GM23338 (cell line): Measurements from ENCODE around the gene MRPS7. TPM values are rescaled to one million over a fixed set of nuclear protein-coding genes. Genes with fewer than 3 reads are reported as not detected.
A peak's percentile ranks its signal among the peaks of the same experiment; 100 is the strongest.

Source experiments
- ATAC-seq: fragments of 200-7000 bp; cut with Tn5 transposase; 3 replicates; pipeline ENCODE4 v1.9.1; 2020
- DNase-seq: peaks from one replicate; pipeline ENCODE4 v3.0.0-alpha.2; 2015; ENCODE audit warnings: low spot score
- H2AFZ ChIP-seq: fragments of 200-600 bp; sonication (generic); 2 replicates; pipeline ENCODE4 v1.8.0; 2016; ENCODE audit warnings: antibody characterized with exemption, mild to moderate bottlenecking, moderate library complexity
- H3F3A ChIP-seq: fragments of 200-600 bp; sonication (generic); replicated peaks from 2 replicates; pipeline ENCODE4 v1.8.0; 2017; ENCODE audit warnings: antibody characterized with exemption, mixed run types, low read depth
- H3K27ac ChIP-seq: fragments of 200-600 bp; sonication (generic); 2 replicates; pipeline ENCODE4 v1.6.1; 2016; ENCODE audit warnings: low read depth
- H3K27me3 ChIP-seq: fragments of 200-600 bp; sonication (generic); 2 replicates; pipeline ENCODE4 v1.8.0; 2016; ENCODE audit warnings: mild to moderate bottlenecking, mixed run types, moderate library complexity; ENCODE audit not compliant: insufficient read depth
- H3K36me3 ChIP-seq: fragments of 200-600 bp; sonication (generic); 2 replicates; pipeline ENCODE4 v1.8.0; 2016; ENCODE audit warnings: mild to moderate bottlenecking; ENCODE audit not compliant: insufficient read depth
- H3K4me1 ChIP-seq: fragments of 200-600 bp; sonication (generic); 2 replicates; pipeline ENCODE4 v1.8.0; 2016; ENCODE audit warnings: mild to moderate bottlenecking, moderate library complexity; ENCODE audit not compliant: insufficient read depth
- H3K4me2 ChIP-seq: fragments of 200-600 bp; sonication (generic); 2 replicates; pipeline ENCODE4 v1.7.1; 2017; ENCODE audit warnings: mixed run types
- H3K4me3 ChIP-seq: fragments of 200-600 bp; sonication (generic); 2 replicates; pipeline ENCODE4 v1.6.1; 2016; ENCODE audit warnings: mixed run types
- H3K79me2 ChIP-seq: fragments of 200-600 bp; sonication (generic); replicated peaks from 2 replicates; pipeline ENCODE4 v1.8.0; 2017; ENCODE audit warnings: mild to moderate bottlenecking; ENCODE audit not compliant: insufficient read depth
- H3K9me2 ChIP-seq: fragments of 200-600 bp; sonication (generic); 2 replicates; pipeline ENCODE4 v1.8.0; 2017; ENCODE audit not compliant: insufficient read depth
- H4K20me1 ChIP-seq: fragments of 200-600 bp; sonication (generic); replicated peaks from 2 replicates; pipeline ENCODE4 v1.8.0; 2017; ENCODE audit warnings: mild to moderate bottlenecking; ENCODE audit not compliant: insufficient read depth
- H3K27ac Mint-ChIP-seq: 2 replicates; pipeline ENCODE4 v1.8.0; 2020; ENCODE audit warnings: inconsistent platforms, mild to moderate bottlenecking, moderate library complexity, mixed read lengths
- H3K27me3 Mint-ChIP-seq: 3 replicates; pipeline ENCODE4 v1.8.0; 2022; ENCODE audit warnings: low read depth, mild to moderate bottlenecking, moderate library complexity, mixed read lengths, inconsistent platforms; ENCODE audit not compliant: insufficient read depth, poor library complexity
- H3K36me3 Mint-ChIP-seq: 3 replicates; pipeline ENCODE4 v1.8.0; 2021; ENCODE audit warnings: low read depth, mild to moderate bottlenecking, inconsistent platforms, moderate library complexity, mixed read lengths
- H3K4me1 Mint-ChIP-seq: 3 replicates; pipeline ENCODE4 v1.8.0; 2020; ENCODE audit warnings: mild to moderate bottlenecking, inconsistent platforms, mixed read lengths
- H3K4me3 Mint-ChIP-seq: 3 replicates; pipeline ENCODE4 v1.8.0; 2021; ENCODE audit warnings: moderate library complexity, mild to moderate bottlenecking, inconsistent platforms, mixed read lengths
- H3K9me3 Mint-ChIP-seq: 3 replicates; pipeline ENCODE4 v1.8.0; 2020; ENCODE audit warnings: moderate library complexity, mild to moderate bottlenecking, inconsistent platforms, mixed read lengths
- CREB1 ChIP-seq: fragments of 250-450 bp; sonication (Bioruptor Pico); IDR thresholded peaks from 2 replicates; pipeline ENCODE4 v1.5.0; 2020; ENCODE audit warnings: low read depth, mild to moderate bottlenecking, moderate library complexity
- CTCF ChIP-seq, 2 experiments: fragments of 200-600 bp in 1 of 2; sonication (generic) in 1 of 2; conservative IDR thresholded peaks; 2 replicates each; pipeline versions ENCODE4 v1.5.1 to v1.6.1; 2016 to 2017; ENCODE audit warnings: antibody characterized with exemption in 2 of 2, low read depth in 2 of 2, mild to moderate bottlenecking in 2 of 2, moderate library complexity in 1 of 2
- ETS1 ChIP-seq: IDR thresholded peaks from 2 replicates; pipeline ENCODE4 v1.6.1; 2016; ENCODE audit warnings: antibody characterized with exemption
- EZH2 ChIP-seq: fragments of 200-600 bp; sonication (generic); IDR thresholded peaks from one replicate; pipeline ENCODE4 v1.8.0; 2017; ENCODE audit warnings: antibody characterized with exemption, mild to moderate bottlenecking, low read depth; ENCODE audit not compliant: unreplicated experiment
- EZH2phosphoT487 ChIP-seq: fragments of 200-600 bp; sonication (generic); IDR thresholded peaks from one replicate; pipeline ENCODE4 v1.8.1; 2018; ENCODE audit warnings: antibody characterized with exemption; ENCODE audit not compliant: unreplicated experiment
- JUNB ChIP-seq: IDR thresholded peaks from one replicate; pipeline ENCODE4 v1.6.1; 2016; ENCODE audit warnings: antibody characterized with exemption; ENCODE audit not compliant: unreplicated experiment
- NANOG ChIP-seq: IDR thresholded peaks from 2 replicates; pipeline ENCODE4 v1.6.1; 2016; ENCODE audit warnings: antibody characterized with exemption, borderline replicate concordance
- POLR2AphosphoS5 ChIP-seq: IDR thresholded peaks from 2 replicates; pipeline ENCODE4 v1.6.1; 2016; ENCODE audit warnings: antibody characterized with exemption, low read depth
- REST ChIP-seq: IDR thresholded peaks from one replicate; pipeline ENCODE4 v1.6.1; 2018; ENCODE audit warnings: antibody characterized with exemption; ENCODE audit not compliant: unreplicated experiment
- STAT1 ChIP-seq: IDR thresholded peaks from one replicate; pipeline ENCODE4 v1.6.1; 2016; ENCODE audit warnings: antibody characterized with exemption; ENCODE audit not compliant: unreplicated experiment
- ZNF114 ChIP-seq: fragments of 250-450 bp; sonication (Bioruptor Pico); IDR thresholded peaks from 2 replicates; pipeline ENCODE4 v1.5.0; 2020; ENCODE audit warnings: mild to moderate bottlenecking, moderate library complexity
- polyA plus RNA-seq: library from polyadenylated mRNA; unstranded; fragments of >200 nt; fragmentation: Nextera tagmentation; extraction: Ambion mirVana; gene quantifications from 2 replicates; pipeline ENCODE4 v1.2.1, GENCODE V29; 2016
- total RNA-seq: library from RNA; depleted of rRNA; stranded (reverse); fragments of >200 nt; shearing (Covaris generic); gene quantifications from 2 replicates; pipeline ENCODE4 v1.2.3, GENCODE V29; 2014

Gene MRPS7
- total and polyA plus RNA-seq, 2 experiments from 2014 or later = 60.6 to 114 TPM

GRCh38 chr17:75238684-75239191, 22.9 kb upstream of the MRPS7 start:
- ATAC-seq (peak; percentile 67), DNase-seq (peak; percentile 88)
- Histone ChIP-seq H3K4me3 (no peak overlapping the region), H4K20me1 (peaks cover 4% of the 10 kb centered on the region; the same call in 1 of the 2 replicates), H3K27ac (no peak overlapping the region), H3K4me1 (no peaks in the 10 kb centered on the region), H2AFZ (no peak overlapping the region), H3F3A (peaks cover 39% of the 10 kb centered on the region), H3K27me3 (no peaks in the 10 kb centered on the region), H3K79me2 (no peaks in the 10 kb centered on the region), H3K4me2 (no peak overlapping the region), H3K9me2 (no peaks in the 10 kb centered on the region), H3K36me3 (peaks cover 24% of the 10 kb centered on the region)
- Mint-ChIP-seq H3K36me3 (peaks cover 88% of the 10 kb centered on the region), H3K4me1 (peaks cover 10% of the 10 kb centered on the region; the same call in 2 of the 3 replicates), H3K27ac (no peak overlapping the region; the same call in 1 of the 2 replicates), H3K9me3 (no peaks in the 10 kb centered on the region), H3K27me3 (peaks cover 28% of the 10 kb centered on the region), H3K4me3 (no peak overlapping the region)
- TF ChIP-seq EZH2phosphoT487 = no peak
- no peak for TF ChIP-seq ZNF114 (CRISPR knock-in tag)
- peak; percentile 81 to 94 for TF ChIP-seq CTCF (conservative IDR thresholded peaks at IDR 0.05; ENCODE audit: low read depth in 2 of 2)
- no peak for TF ChIP-seq ETS1
- TF ChIP-seq POLR2AphosphoS5 = peak; percentile 35; the same call in 1 of the 2 replicates

GRCh38 chr17:75239214-75239613, 22.5 kb upstream of the MRPS7 start:
- Histone ChIP-seq H3K4me1 (no peaks in the 10 kb centered on the region), H3F3A (peaks cover 39% of the 10 kb centered on the region), H2AFZ (no peak overlapping the region), H3K4me3 (no peak overlapping the region), H3K79me2 (no peaks in the 10 kb centered on the region), H3K4me2 (no peak overlapping the region), H3K27ac (no peak overlapping the region; the same call in 1 of the 2 replicates), H3K27me3 (no peaks in the 10 kb centered on the region), H3K9me2 (no peaks in the 10 kb centered on the region), H4K20me1 (peaks cover 4% of the 10 kb centered on the region; the same call in 1 of the 2 replicates), H3K36me3 (peaks cover 24% of the 10 kb centered on the region)
- H3K4me3 Mint-ChIP-seq = no peak overlapping the region
- 0 out of 2 replicates have a peak, but pooled peaks have one; percentile 6 for TF ChIP-seq POLR2AphosphoS5
- TF ChIP-seq EZH2 = no peak
- TF ChIP-seq STAT1 = no peak
- no peak for TF ChIP-seq REST
- TF ChIP-seq NANOG = no peak
- no peak for TF ChIP-seq CREB1 (CRISPR knock-in tag)
- no peak for TF ChIP-seq JUNB
- TF ChIP-seq ETS1 = no peak
- H3K36me3 Mint-ChIP-seq = peaks cover 87% of the 10 kb centered on the region
- DNase-seq (no peak), ATAC-seq (no peak)
- H3K4me1 Mint-ChIP-seq = peaks cover 10% of the 10 kb centered on the region; the same call in 2 of the 3 replicates
- H3K9me3 Mint-ChIP-seq = no peaks in the 10 kb centered on the region
- H3K27me3 Mint-ChIP-seq = peaks cover 28% of the 10 kb centered on the region
- H3K27ac Mint-ChIP-seq = no peak overlapping the region
